Activated T-cell treated with anti-CD3 and anti-CD28 coated beads for 48 hours (primary cell): ENCODE results near the gene SEC14L3.

ENCODE experiments used
- DNase-seq: peaks from one replicate; pipeline ENCODE4 v3.0.0-alpha.2; 2020; ENCODE audit warnings: low read depth

Gene SEC14L3

GRCh38 chr22:30422481-30423300 is 49.1 kb downstream of the SEC14L3 start:
- DNase-seq: peak; percentile 43

GRCh38 chr22:30421695-30422480 is 49.9 kb downstream of the SEC14L3 start:
- no peak for DNase-seq

GRCh38 chr22:30420347-30421125 is 51.3 kb downstream of the SEC14L3 start:
- DNase-seq: no peak

- DNase-seq: no peak
Observed at GRCh38 chr22:30416837-30417236, 55.0 kb downstream of the SEC14L3 start.

GRCh38 chr22:30416403-30416802 is 55.4 kb downstream of the SEC14L3 start:
- DNase-seq: no peak

GRCh38 chr22:30414525-30415047 is 57.2 kb downstream of the SEC14L3 start:
- DNase-seq: no peak

- DNase-seq: no peak
Observed at GRCh38 chr22:30413745-30414524, 57.9 kb downstream of the SEC14L3 start.

GRCh38 chr22:30413001-30413400 is 58.8 kb downstream of the SEC14L3 start:
- DNase-seq: no peak

- no peak for DNase-seq
Observed at GRCh38 chr22:30411780-30412179, 60.0 kb downstream of the SEC14L3 start.
